Fibroblast of pulmonary artery (primary cell): ENCODE data around the gene WDR35.
A peak's percentile ranks its signal among the peaks of the same experiment; 100 is the strongest.

ENCODE experiments used
- DNase-seq: peaks from one replicate; pipeline ENCODE4 v3.0.0-alpha.2; 2010; ENCODE audit warnings: low read depth
- H3K4me3 ChIP-seq: replicated peaks from 2 replicates; pipeline ENCODE4 v1.5.1; 2011; ENCODE audit warnings: low read depth, mild to moderate bottlenecking, control low read depth, low read length, moderate library complexity
- CTCF ChIP-seq: IDR thresholded peaks from 2 replicates; pipeline ENCODE4 v1.5.1; 2011; ENCODE audit warnings: mild to moderate bottlenecking, control low read depth, low read length, inconsistent platforms; ENCODE audit errors: missing control alignments

Gene WDR35

DNA sequence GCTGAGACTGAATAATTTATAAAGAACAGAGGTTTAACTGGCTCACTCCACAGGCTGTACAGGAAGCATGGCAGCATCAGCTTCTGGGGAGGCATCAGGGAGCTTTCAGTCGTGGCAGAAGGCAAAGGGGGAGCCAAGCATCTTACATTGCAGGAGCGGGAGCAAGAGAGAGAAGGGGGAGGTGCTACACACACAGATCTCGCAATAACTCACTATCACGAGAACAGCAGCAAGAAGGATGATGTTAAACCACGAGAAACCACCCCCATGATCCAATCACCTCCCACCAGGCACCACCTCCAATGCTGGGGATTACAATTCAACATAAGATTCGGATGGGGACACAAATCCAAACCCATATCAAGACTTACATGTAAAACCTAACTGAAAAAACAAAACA is 40.3 kb upstream of the WDR35 start:
- no peak for DNase-seq
- TF ChIP-seq CTCF: no peak
- no peak overlapping the region for H3K4me3 ChIP-seq

DNA sequence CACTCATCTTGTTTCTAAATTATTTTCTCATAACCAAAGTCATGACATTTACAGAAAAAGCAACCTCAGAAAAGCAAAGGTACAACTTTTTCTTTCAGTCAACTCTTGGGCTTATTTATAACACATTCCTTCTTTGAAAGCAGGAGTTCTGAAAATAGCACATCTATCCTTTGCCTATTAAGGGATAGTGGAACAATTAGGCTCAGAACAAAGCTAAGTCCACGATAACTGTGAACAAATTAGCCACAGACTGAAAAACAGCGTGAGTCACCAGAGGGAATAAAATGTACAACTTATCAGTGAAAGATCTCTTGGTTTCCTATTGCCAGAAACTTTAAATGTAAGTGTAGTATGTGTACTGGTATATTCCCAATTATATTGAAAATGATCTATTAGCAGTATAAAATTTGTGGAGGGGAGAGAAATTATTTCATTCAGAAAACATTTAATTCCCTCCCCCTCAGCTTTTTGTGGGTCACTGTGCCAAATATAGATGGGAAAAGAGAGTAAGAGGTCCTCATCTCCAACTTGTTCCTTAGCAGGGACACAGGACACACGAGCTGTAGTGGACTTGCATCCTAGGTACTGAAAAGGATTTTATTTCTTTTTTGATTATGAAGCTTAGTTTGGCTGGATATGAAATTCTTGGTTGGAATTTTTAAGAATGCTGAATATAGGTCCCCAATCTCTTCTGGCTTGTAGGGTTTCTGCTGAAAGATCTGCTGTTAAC is 38.0 kb upstream of the WDR35 start:
- DNase-seq: peak; percentile 30
- TF ChIP-seq CTCF: no peak
- H3K4me3 ChIP-seq: no peak overlapping the region

DNA sequence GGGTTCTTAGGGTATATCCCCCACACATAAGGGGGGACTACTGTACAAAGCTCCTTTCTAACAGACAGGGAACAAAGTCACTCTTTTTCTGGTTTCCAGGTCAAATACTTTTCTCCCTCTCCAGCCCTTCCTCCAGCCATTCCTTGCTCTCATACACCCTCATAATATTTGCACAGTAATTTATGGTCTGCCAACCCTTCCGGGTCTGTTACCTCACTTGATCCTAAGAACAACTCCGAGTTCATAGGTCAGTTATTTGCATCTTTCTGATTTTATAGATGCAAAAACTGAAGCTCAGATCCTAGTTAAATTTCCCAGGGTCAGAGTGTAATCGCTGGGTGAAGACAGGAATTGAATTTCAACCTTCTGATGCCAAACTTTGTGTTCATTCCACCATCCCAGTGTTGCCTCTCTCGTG is 37.4 kb upstream of the WDR35 start:
- no peak for TF ChIP-seq CTCF
- DNase-seq: no peak
- H3K4me3 ChIP-seq: no peak overlapping the region

DNA sequence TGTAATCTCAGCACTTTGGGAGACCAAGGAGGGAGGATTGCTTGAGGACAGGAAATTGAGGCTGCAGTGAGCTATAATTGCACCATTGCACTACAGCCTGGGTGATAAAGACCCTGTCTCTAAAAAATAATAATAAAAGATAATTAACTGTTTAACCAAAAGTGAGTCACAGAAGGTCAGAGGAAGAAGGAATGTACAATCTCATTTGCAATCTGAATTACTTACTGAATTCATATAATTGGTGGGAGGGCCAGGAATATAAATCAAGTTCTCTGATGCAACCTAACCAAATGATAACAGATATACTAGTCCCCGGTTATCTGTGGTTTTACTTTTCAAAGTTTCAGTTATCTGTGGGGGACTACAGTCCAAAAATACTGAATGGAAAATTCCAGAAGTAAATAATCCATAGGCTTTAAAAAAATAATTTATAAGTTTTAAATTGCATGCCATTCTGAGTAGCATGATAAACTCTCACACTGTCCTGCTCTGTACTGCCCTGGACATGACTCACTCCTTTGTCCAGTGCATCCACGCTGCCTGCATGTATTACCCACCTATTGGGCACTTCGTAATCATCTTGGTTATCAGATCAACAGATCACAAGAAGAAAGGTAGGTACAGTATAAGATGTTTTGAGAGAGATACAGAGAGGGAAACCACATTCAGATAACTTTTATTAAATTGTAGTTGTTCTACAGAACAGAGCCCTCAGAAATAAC is 35.3 kb upstream of the WDR35 start:
- TF ChIP-seq CTCF: no peak
- H3K4me3 ChIP-seq: no peak overlapping the region
- DNase-seq: peak; percentile 8

GRCh38 chr2:20023688-20024087 is 33.8 kb upstream of the WDR35 start:
- H3K4me3 ChIP-seq: no peak overlapping the region
- no peak for TF ChIP-seq CTCF
- DNase-seq: no peak

DNA sequence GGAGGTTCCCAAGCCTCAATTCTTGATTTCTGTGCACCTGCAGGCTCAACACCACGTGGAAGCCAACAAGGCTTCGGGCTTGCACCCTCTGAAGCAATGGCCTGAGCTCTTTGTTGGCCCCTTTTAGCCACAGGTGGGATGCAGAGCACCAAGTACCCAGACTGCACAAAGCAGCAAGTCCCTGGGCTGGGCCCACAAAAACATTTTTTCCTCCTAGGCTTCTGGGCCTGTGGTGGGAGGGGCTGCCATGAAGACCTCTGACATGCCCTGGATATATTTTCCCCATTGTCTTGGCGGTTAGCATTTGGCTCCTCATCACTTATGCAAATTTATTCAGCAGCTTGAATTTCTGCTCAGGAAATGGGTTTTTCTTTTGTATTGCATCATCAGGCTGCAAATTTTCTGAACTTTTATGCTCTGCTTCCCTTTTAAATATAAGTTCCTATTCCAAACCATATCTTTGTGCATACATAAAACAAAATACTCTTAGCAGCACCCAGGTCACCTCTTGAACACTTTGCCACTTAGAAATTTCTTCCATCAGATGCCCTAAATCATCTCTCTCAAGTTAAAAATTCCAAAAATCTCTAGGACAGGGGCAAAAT is 31.6 kb upstream of the WDR35 start:
- TF ChIP-seq CTCF: no peak
- peak; percentile 6 for DNase-seq
- H3K4me3 ChIP-seq: no peak overlapping the region
